IMR-90 (cell line): ENCODE measurements around the gene SIGLEC14. TPM values are rescaled to one million over a fixed set of nuclear protein-coding genes. Genes with fewer than 3 reads are reported as not detected.

Experiments used
- ATAC-seq: fragments of 200-7000 bp; cut with Tn5 transposase; 2 replicates; pipeline ENCODE4 v1.9.1; 2020; ENCODE audit warnings: low read depth, mild to moderate bottlenecking, moderate library complexity
- BruUV-seq: library from RNA; stranded (reverse); fragments of 400-500 nt; replicated peaks from 2 replicates; lab custom pipeline; 2021; lab: Mats Ljungman, UMichigan
- CTCF ChIA-PET: fragments of 300-600 bp; formaldehyde crosslinking; extraction: SDS; loops from one replicate; lab custom pipeline; 2021; ENCODE audit warnings: antibody characterized with exemption; lab: Yijun Ruan, JAX
- POLR2A ChIA-PET: fragments of 300-600 bp; sonication (Branson Sonifier 250); formaldehyde crosslinking; loops from one replicate; lab custom pipeline; 2022; ENCODE audit warnings: antibody characterized with exemption; ENCODE audit not compliant: unreplicated experiment; lab: Charles Lee
- DNase-seq: peaks from one replicate; pipeline ENCODE4 v3.0.0; 2013
- H2AFZ ChIP-seq: replicated peaks from 2 replicates; pipeline ENCODE3; 2013; ENCODE audit warnings: low read length, mild to moderate bottlenecking; ENCODE audit not compliant: poor library complexity
- H2AK5ac ChIP-seq: 2 replicates; pipeline ENCODE4 v1.6.1; 2013; ENCODE audit warnings: low read depth, low read length, inconsistent platforms
- H2AK9ac ChIP-seq: replicated peaks from 2 replicates; pipeline ENCODE3; 2013; ENCODE audit warnings: mild to moderate bottlenecking, low read depth, low read length, moderate library complexity; ENCODE audit not compliant: poor library complexity
- H2BK120ac ChIP-seq: 2 replicates; pipeline ENCODE4 v1.6.1; 2013; ENCODE audit warnings: low read depth, low read length, inconsistent platforms
- H2BK15ac ChIP-seq: 3 replicates; pipeline ENCODE4 v1.6.1; 2013; ENCODE audit warnings: low read depth, low read length, inconsistent platforms
- H2BK20ac ChIP-seq: 2 replicates; pipeline ENCODE4 v1.6.1; 2013; ENCODE audit warnings: low read depth, mild to moderate bottlenecking, inconsistent platforms, low read length, moderate library complexity
- H2BK5ac ChIP-seq: 2 replicates; pipeline ENCODE4 v1.6.1; 2013; ENCODE audit warnings: mild to moderate bottlenecking, low read depth, low read length, inconsistent platforms; ENCODE audit not compliant: poor library complexity, severe bottlenecking
- H3K14ac ChIP-seq: replicated peaks from 2 replicates; pipeline ENCODE4 v1.6.1; 2013; ENCODE audit warnings: low read depth, low read length, inconsistent platforms
- H3K18ac ChIP-seq: 2 replicates; pipeline ENCODE4 v1.6.1; 2013; ENCODE audit warnings: low read depth, low read length, control low read depth
- H3K23ac ChIP-seq: 2 replicates; pipeline ENCODE4 v1.6.1; 2013; ENCODE audit warnings: low read depth, low read length, inconsistent platforms
- H3K27ac ChIP-seq: 2 replicates; pipeline ENCODE4 v1.5.1; 2013; ENCODE audit warnings: mild to moderate bottlenecking, control low read depth, low read length; ENCODE audit not compliant: insufficient read depth
- H3K27me3 ChIP-seq: 2 replicates; pipeline ENCODE4 v1.6.1; 2013; ENCODE audit warnings: low read length; ENCODE audit not compliant: control insufficient read depth, insufficient read depth
- H3K36me3 ChIP-seq: 2 replicates; pipeline ENCODE4 v1.6.1; 2013; ENCODE audit warnings: low read length, mixed read lengths; ENCODE audit not compliant: control insufficient read depth, insufficient read depth
- H3K4ac ChIP-seq: 2 replicates; pipeline ENCODE4 v1.6.1; 2013; ENCODE audit warnings: low read depth, low read length, inconsistent platforms
- H3K4me1 ChIP-seq: 2 replicates; pipeline ENCODE4 v1.6.1; 2013; ENCODE audit warnings: low read length, mixed read lengths; ENCODE audit not compliant: control insufficient read depth, insufficient read depth
- H3K4me2 ChIP-seq: 2 replicates; pipeline ENCODE4 v1.6.1; 2013; ENCODE audit warnings: low read depth, mild to moderate bottlenecking, control low read depth, low read length, moderate library complexity
- H3K4me3 ChIP-seq: 2 replicates; pipeline ENCODE4 v1.5.1; 2013; ENCODE audit warnings: low read depth, mild to moderate bottlenecking, control low read depth, low read length, moderate library complexity; ENCODE audit not compliant: insufficient read depth
- H3K56ac ChIP-seq: 2 replicates; pipeline ENCODE4 v1.6.1; 2013; ENCODE audit warnings: low read length, inconsistent platforms; ENCODE audit not compliant: insufficient read depth; ENCODE audit errors: extremely low read depth
- H3K79me1 ChIP-seq, 2 experiments: 2 replicates each; pipeline ENCODE4 v1.6.1; 2013; ENCODE audit warnings: low read length in 2 of 2, inconsistent platforms in 1 of 2, low read depth in 1 of 2
- H3K9ac ChIP-seq: 2 replicates; pipeline ENCODE4 v1.6.1; 2013; ENCODE audit warnings: low read depth, low read length, control low read depth
- H3K9me1 ChIP-seq: 2 replicates; pipeline ENCODE4 v1.6.1; 2013; ENCODE audit warnings: low read length, inconsistent platforms; ENCODE audit not compliant: insufficient read depth
- H3K9me3 ChIP-seq: 2 replicates; pipeline ENCODE4 v1.6.1; 2013; ENCODE audit warnings: low read length; ENCODE audit not compliant: control insufficient read depth, insufficient read depth
- H4K20me1 ChIP-seq: 2 replicates; pipeline ENCODE4 v1.6.1; 2013; ENCODE audit warnings: low read length, inconsistent platforms; ENCODE audit not compliant: insufficient read depth
- H4K5ac ChIP-seq: 2 replicates; pipeline ENCODE4 v1.6.1; 2013; ENCODE audit warnings: mild to moderate bottlenecking, low read depth, low read length, control low read depth
- H4K8ac ChIP-seq, 2 experiments: 2 replicates each; pipeline ENCODE4 v1.6.1; 2013; ENCODE audit warnings: low read depth in 2 of 2, low read length in 2 of 2, control low read depth in 1 of 2, inconsistent platforms in 1 of 2
- H4K91ac ChIP-seq: 2 replicates; pipeline ENCODE4 v1.6.1; 2013; ENCODE audit warnings: low read depth, low read length, inconsistent platforms; ENCODE audit not compliant: insufficient read depth
- CHD1 ChIP-seq: IDR thresholded peaks from 2 replicates; pipeline ENCODE4 v1.6.1; 2012; ENCODE audit warnings: low read depth, low read length, improper control_type of control experiment
- POLR2A ChIP-seq: IDR thresholded peaks from 2 replicates; pipeline ENCODE4 v1.6.1; 2012; ENCODE audit warnings: mild to moderate bottlenecking, low read depth, low read length
- WGBS, 2 experiments: methylation state at CpG; one replicate each; pipeline versions ENCODE4 v1.1.5 to v1.1.7; 2013; ENCODE audit warnings: missing lambda C conversion rate in 2 of 2; ENCODE audit not compliant: insufficient read length in 1 of 2; ENCODE audit errors: extremely low coverage in 2 of 2; 5-methylcytosine and 5-hydroxymethylcytosine counted together
- dilution Hi-C: fragments of 300-500 bp; cut with HindIII; formaldehyde crosslinking; loops from one replicate; pipeline ENCODE4 v1.14.3; 2018; ENCODE audit warnings: low sequenced_read_pairs; ENCODE audit not compliant: unreplicated experiment
- in situ Hi-C: fragments of 300-500 bp; cut with MboI; formaldehyde crosslinking; loops from 3 replicates; pipeline ENCODE4 v1.14.3; 2019; ENCODE audit warnings: low sequenced_read_pairs, inconsistent platforms, mixed read lengths
- intact Hi-C: fragments of 100-400 bp; cut with micrococcal nuclease; formaldehyde crosslinking; loops from 2 replicates; pipeline ENCODE4 v1.10.0; 2022
- polyA plus RNA-seq, 3 experiments: library from polyadenylated mRNA; depleted of rRNA; stranded (reverse); fragments of >200 nt; gene quantifications; 2 replicates each; pipeline ENCODE4 v1.2.3, GENCODE V29; 2012; ENCODE audit warnings: low replicate concordance in 1 of 3
- total RNA-seq: library from RNA; depleted of rRNA; stranded (reverse); fragments of >200 nt; gene quantifications from 2 replicates; pipeline ENCODE4 v1.2.3, GENCODE V29; 2012

SIGLEC14 gene
- total and polyA plus RNA-seq, 2 of the 4 experiments (the other 2 are of a cell fraction), result not detected

GRCh38 chr19:51647318-51647717, 693 bp upstream of the SIGLEC14 start:
- Histone ChIP-seq H3K18ac (no peak overlapping the region), H2AK9ac (no peak overlapping the region), H4K5ac (no peak overlapping the region), H2BK120ac (no peak overlapping the region), H3K9me1 (no peaks in the 10 kb centered on the region), H3K27me3 (no peaks in the 10 kb centered on the region), H2BK20ac (no peak overlapping the region), H4K8ac (no peak overlapping the region), H3K36me3 (no peaks in the 10 kb centered on the region), H3K56ac (no peak overlapping the region), H3K9me3 (no peaks in the 10 kb centered on the region), H3K14ac (no peak overlapping the region), H4K91ac (no peak overlapping the region), H2BK15ac (no peak overlapping the region), H3K27ac (no peak overlapping the region), H2AK5ac (no peak overlapping the region), H2BK5ac (no peak overlapping the region), H3K9ac (no peak overlapping the region), H3K23ac (no peak overlapping the region), H3K4me2 (no peak overlapping the region), H3K4ac (no peak overlapping the region), H4K20me1 (no peaks in the 10 kb centered on the region), H3K79me1 (no peaks in the 10 kb centered on the region), H3K4me3 (no peak overlapping the region), H2AFZ (no peak overlapping the region), H3K4me1 (no peaks in the 10 kb centered on the region)
- ChIA-PET POLR2A (no interaction called here), CTCF (no interaction called here)
- no TSS peak for BruUV-seq
- intact Hi-C loops (no loop called here), in situ Hi-C loops (no loop called here), dilution Hi-C loops (no loop called here)
- DNase-seq, result no peak
- no peak for ATAC-seq
- WGBS, 2 experiments, result no CpG with 5 or more reads among the region's 6 CpGs
- TF ChIP-seq POLR2A (no peak), CHD1 (no peak)
